Kidney (tissue), 14 donors: ENCODE data around the gene BBC3. TPM values are rescaled to one million over a fixed set of nuclear protein-coding genes. Genes with fewer than 3 reads are reported as not detected.
A peak's percentile ranks its signal among the peaks of the same experiment; 100 is the strongest.

ENCODE experiments used
- DNase-seq, 5 donors: peaks; one replicate each; pipeline ENCODE4 v3.0.0-alpha.2; 2013 to 2020
- FAIRE-seq: peaks from 2 replicates; lab custom pipeline; 2012; peaks lifted over from hg19 to GRCh38; lab: Jason Lieb, UNC
- H3K27ac ChIP-seq, 2 donors: one replicate each; pipeline ENCODE4 v1.7.0; 2013; ENCODE audit warnings: low read depth in 2 of 2, low read length in 2 of 2, inconsistent platforms in 1 of 2
- H3K27me3 ChIP-seq: one replicate; pipeline ENCODE4 v1.7.1; 2013; ENCODE audit warnings: low read length, inconsistent platforms; ENCODE audit not compliant: control insufficient read depth, insufficient read depth
- H3K36me3 ChIP-seq, 3 donors: one replicate each; pipeline versions ENCODE4 v1.7.0 to v1.7.1; 2013; ENCODE audit warnings: low read length in 3 of 3, control low read depth in 1 of 3, inconsistent platforms in 1 of 3; ENCODE audit not compliant: insufficient read depth in 3 of 3, control insufficient read depth in 2 of 3
- H3K4me1 ChIP-seq, 3 donors: one replicate each; pipeline versions ENCODE4 v1.7.0 to v1.7.1; 2013; ENCODE audit warnings: low read length in 3 of 3, inconsistent platforms in 1 of 3, low read depth in 1 of 3; ENCODE audit not compliant: control insufficient read depth in 2 of 3, insufficient read depth in 2 of 3
- H3K4me3 ChIP-seq, 3 donors: one replicate each; pipeline versions ENCODE4 v1.7.0 to v1.8.1; 2013; ENCODE audit warnings: low read length in 3 of 3, control low read depth in 1 of 3, inconsistent platforms in 1 of 3
- H3K9ac ChIP-seq, 3 donors: one replicate each; pipeline versions ENCODE4 v1.7.0 to v1.7.1; 2013; ENCODE audit warnings: low read length in 3 of 3, control low read depth in 1 of 3, inconsistent platforms in 1 of 3
- H3K9me3 ChIP-seq, 3 donors: one replicate each; pipeline versions ENCODE4 v1.7.0 to v1.7.1; 2013; ENCODE audit warnings: low read length in 3 of 3, control low read depth in 1 of 3, inconsistent platforms in 1 of 3; ENCODE audit not compliant: control insufficient read depth in 2 of 3, insufficient read depth in 1 of 3
- CTCF ChIP-seq: IDR thresholded peaks from 3 replicates; pipeline ENCODE4 v1.5.1; 2012; ENCODE audit warnings: mild to moderate bottlenecking, moderate library complexity, borderline replicate concordance; ENCODE audit not compliant: insufficient read depth; ENCODE audit errors: extremely low read depth
- intact Hi-C: fragments of 100-400 bp; cut with DNase I; formaldehyde crosslinking; loops from one replicate; pipeline ENCODE4 v1.11.1; 2022
- polyA plus RNA-seq: library from polyadenylated mRNA; stranded (reverse); fragments of 350-450 nt; fragmentation: Illumina TruSeq; extraction: RNeasy Lipid Tissue Mini Kit (QIAGEN cat#74804); gene quantifications from one replicate; pipeline ENCODE4 v1.2.3, GENCODE V29; 2014; ENCODE audit warnings: low read depth, low replicate concordance; ENCODE audit not compliant: insufficient read depth
- total RNA-seq: library from RNA; stranded (reverse); fragmentation: NEBNext Ultra II Directional; extraction: Animal tissue kit (Norgen Biotek cat#: 25700); gene quantifications from one replicate; pipeline ENCODE4 v1.2.1, GENCODE V29; 2021
- donor health status: control.
- donor health status: control.
- donor health status: control.
- donor health status: control.
- donor health status: control.
- donor health status: DM: yes; HTN: yes; CAD: no.
- donor health status: Normal renal cell carcinoma (clear cell type).

Gene BBC3
- total and polyA plus RNA-seq, 2 donors from 2014 or later, result 3.2 to 14.2 TPM

DNA sequence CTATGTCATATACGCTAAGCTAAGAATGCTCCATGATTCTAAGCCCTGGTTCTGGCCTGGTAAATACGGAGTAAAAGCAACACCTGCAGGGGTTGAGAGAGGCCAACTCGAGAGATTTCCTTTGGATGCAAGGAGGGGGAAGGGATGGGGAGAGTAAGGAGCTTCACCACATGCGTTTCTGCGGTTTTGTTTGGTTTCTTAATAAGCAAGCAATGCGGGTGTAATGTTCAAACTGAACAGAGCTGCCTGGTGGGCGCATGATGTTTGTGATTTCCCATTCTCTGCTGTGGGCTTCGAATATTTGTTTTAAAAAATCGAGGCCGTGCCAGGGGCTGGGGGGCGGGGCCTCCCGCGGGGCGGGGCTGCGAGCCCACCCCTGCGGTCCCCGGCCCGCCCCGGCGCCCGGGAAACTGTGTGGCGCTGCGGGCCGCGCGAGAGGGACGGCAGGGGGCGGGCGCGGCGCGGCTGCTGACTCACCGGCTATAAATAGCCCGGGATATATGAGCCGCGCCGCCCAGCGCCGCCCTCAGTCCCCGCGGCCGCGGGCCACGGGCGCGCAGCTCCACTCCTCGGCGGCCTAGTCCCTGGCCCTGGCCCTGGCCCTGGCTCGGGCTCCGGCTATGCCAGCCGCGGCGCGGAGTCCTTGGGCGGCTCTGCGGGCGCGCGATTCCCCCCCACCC is 5.1 kb downstream of the BBC3 start:
- peak overlapping the region; percentile 39 to 93 (median 73) for H3K9ac ChIP-seq
- H3K27me3 ChIP-seq, result peaks cover 10% of the 10 kb centered on the region
- FAIRE-seq (no peak), DNase-seq (peak; percentile 90 to 97 (median 94))
- H3K4me3 ChIP-seq, result peak overlapping the region; percentile 48 to 64 (median 58)
- no peaks in the 10 kb centered on the region for H3K36me3 ChIP-seq
- H3K27ac ChIP-seq, result peak overlapping the region; percentile 99
- peaks cover 0 to 29% (median 14%) of the 10 kb centered on the region in 3 donors for H3K4me1 ChIP-seq
- no peaks in the 10 kb centered on the region for H3K9me3 ChIP-seq
- intact Hi-C loops, result no loop called here
- TF ChIP-seq CTCF, result peak; percentile 45

DNA sequence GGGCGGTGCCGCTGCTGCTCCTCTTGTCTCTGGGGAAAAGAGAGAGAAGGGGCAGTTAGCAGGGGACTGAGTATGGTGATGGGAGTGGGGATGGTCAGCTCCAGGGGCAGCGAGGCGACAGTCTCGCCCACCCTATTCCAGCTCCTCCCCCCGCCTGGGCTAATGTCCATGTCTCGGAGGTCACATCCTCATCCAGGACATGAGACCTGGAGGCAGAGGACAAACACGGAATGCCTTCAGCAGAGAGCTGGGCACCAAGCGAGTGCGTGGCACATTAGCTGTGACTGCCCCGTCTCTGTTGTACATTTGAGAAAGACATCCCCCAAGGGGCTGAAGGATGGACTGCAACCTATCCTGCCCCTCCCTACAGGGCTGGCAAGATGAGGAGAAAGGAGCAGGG is 9.1 kb downstream of the BBC3 start:
- intact Hi-C loops, result no loop called here
- H3K27ac ChIP-seq, result no peak overlapping the region
- no peak for TF ChIP-seq CTCF
- no peak overlapping the region for H3K9ac ChIP-seq
- peaks cover 0 to 5% (median 5%) of the 10 kb centered on the region in 3 donors for H3K4me1 ChIP-seq
- no peak overlapping the region for H3K4me3 ChIP-seq
- no peaks in the 10 kb centered on the region for H3K9me3 ChIP-seq
- no peaks in the 10 kb centered on the region for H3K27me3 ChIP-seq
- DNase-seq (no peak), FAIRE-seq (no peak)
- H3K36me3 ChIP-seq, result no peaks in the 10 kb centered on the region

GRCh38 chr19:47221080-47221841 is 9.7 kb downstream of the BBC3 start:
- no peaks in the 10 kb centered on the region for H3K36me3 ChIP-seq
- H3K27me3 ChIP-seq, result no peaks in the 10 kb centered on the region
- H3K9me3 ChIP-seq, result no peaks in the 10 kb centered on the region
- DNase-seq, result no peak
- intact Hi-C loops, result no loop called here
- H3K4me3 ChIP-seq, result no peak overlapping the region
- no peak for FAIRE-seq
- H3K9ac ChIP-seq, result no peak overlapping the region
- no peak overlapping the region for H3K27ac ChIP-seq
- H3K4me1 ChIP-seq, result no peaks in the 10 kb centered on the region
- TF ChIP-seq CTCF, result no peak
